Retinal pigment epithelial cell (primary cell): ENCODE results near the gene PLVAP.

Experiments used
- DNase-seq: peaks from one replicate; pipeline ENCODE4 v3.0.0-alpha.2; 2010; ENCODE audit warnings: low read depth
- H3K4me3 ChIP-seq: 2 replicates; pipeline ENCODE4 v1.5.1; 2011; ENCODE audit warnings: mild to moderate bottlenecking, low read length, control low read depth, moderate library complexity
- CTCF ChIP-seq: conservative IDR thresholded peaks from 2 replicates; pipeline ENCODE4 v1.5.1; 2011; ENCODE audit warnings: low read depth, low read length, control low read depth, inconsistent platforms

The PLVAP gene

GRCh38 chr19:17337675-17338432, 39.3 kb downstream of the PLVAP start:
- H3K4me3 ChIP-seq: peak overlapping the region; percentile 95
- TF ChIP-seq CTCF: no peak
- no peak for DNase-seq

- peak within 1 kb of the TSS; percentile 95 for H3K4me3 ChIP-seq
- TF ChIP-seq CTCF: no peak
- peak; percentile 97 for DNase-seq
Measured at GRCh38 chr19:17336872-17337674, 40.1 kb downstream of the PLVAP start, which contains the start of gene GTPBP3. Gene GTPBP3 (plus strand): TSS chr19:17337553. CDS start chr19:17337612, 59 bp downstream.

- no peak for TF ChIP-seq CTCF
- DNase-seq: no peak
- no peak overlapping the region for H3K4me3 ChIP-seq
Measured at GRCh38 chr19:17335575-17335974, 41.6 kb downstream of the PLVAP start.

GRCh38 chr19:17334414-17335409, 42.4 kb downstream of the PLVAP start, which contains the start of gene ANO8:
Gene ANO8 (minus strand): TSS chr19:17334855. CDS start chr19:17334670, 185 bp downstream.
- H3K4me3 ChIP-seq: peak within 1 kb of the TSS; percentile 58
- peak; percentile 96 for DNase-seq
- TF ChIP-seq CTCF: no peak

GRCh38 chr19:17333611-17334413, 43.3 kb downstream of the PLVAP start:
- TF ChIP-seq CTCF: no peak
- DNase-seq: no peak
- H3K4me3 ChIP-seq: peak overlapping the region; percentile 58
